Mucosa of stomach (tissue), 1 donor: Measurements from ENCODE around the gene SLC12A8.

Experiments
- H3K27me3 ChIP-seq: one replicate; pipeline ENCODE4 v1.7.0; 2013; ENCODE audit warnings: mild to moderate bottlenecking, low read length; ENCODE audit not compliant: control insufficient read depth, insufficient read depth
- H3K36me3 ChIP-seq: one replicate; pipeline ENCODE4 v1.7.0; 2013; ENCODE audit warnings: low read length; ENCODE audit not compliant: control insufficient read depth, insufficient read depth
- H3K4me1 ChIP-seq: one replicate; pipeline ENCODE4 v1.7.0; 2013; ENCODE audit warnings: mild to moderate bottlenecking, low read length; ENCODE audit not compliant: control insufficient read depth, insufficient read depth
- H3K4me3 ChIP-seq: one replicate; pipeline ENCODE4 v1.7.0; 2013; ENCODE audit warnings: low read length
- H3K9ac ChIP-seq: one replicate; pipeline ENCODE4 v1.7.0; 2013; ENCODE audit warnings: mild to moderate bottlenecking, low read length, moderate library complexity
- H3K9me3 ChIP-seq: one replicate; pipeline ENCODE4 v1.7.0; 2013; ENCODE audit warnings: mild to moderate bottlenecking, low read length, moderate library complexity; ENCODE audit not compliant: control insufficient read depth
- donor health status: Pancreatic carcinoma.

Gene SLC12A8

DNA sequence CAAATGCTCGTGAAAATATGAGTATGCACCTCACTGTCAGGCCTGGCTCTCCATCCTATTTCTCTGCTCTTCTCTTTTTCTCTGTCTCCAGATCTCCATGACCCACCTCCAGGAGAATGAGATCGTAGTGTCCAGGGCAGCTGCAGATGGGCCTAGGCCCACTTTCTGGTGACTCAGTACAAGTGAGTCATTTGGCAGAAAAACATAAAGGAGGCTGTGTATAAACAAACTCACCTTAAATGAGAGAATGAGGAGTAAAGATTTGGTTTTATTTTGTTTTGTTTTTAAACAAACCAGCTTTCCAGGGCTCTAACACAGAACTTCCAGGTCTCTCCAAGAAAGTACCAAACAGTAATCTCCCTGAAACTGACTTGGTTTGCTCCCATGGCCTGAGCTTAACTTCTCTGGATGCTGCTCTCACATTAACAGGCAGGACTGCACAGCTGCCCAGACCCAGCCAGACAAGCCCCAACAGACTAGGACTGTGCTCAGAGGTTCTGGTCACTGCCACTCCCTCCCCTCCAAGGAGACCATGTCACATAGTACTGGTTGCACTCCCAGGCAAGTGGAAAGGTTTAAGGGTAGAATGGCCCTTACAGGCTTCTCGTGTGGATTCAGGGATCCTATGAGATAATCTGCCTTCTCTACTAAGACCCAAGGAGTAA is 155.2 kb downstream of the SLC12A8 start:
- peaks cover 4% of the 10 kb centered on the region for H3K27me3 ChIP-seq
- H3K4me1 ChIP-seq: peaks cover 13% of the 10 kb centered on the region
- no peaks in the 10 kb centered on the region for H3K36me3 ChIP-seq
- no peak overlapping the region for H3K9ac ChIP-seq
- no peak overlapping the region for H3K4me3 ChIP-seq
- H3K9me3 ChIP-seq: no peaks in the 10 kb centered on the region

DNA sequence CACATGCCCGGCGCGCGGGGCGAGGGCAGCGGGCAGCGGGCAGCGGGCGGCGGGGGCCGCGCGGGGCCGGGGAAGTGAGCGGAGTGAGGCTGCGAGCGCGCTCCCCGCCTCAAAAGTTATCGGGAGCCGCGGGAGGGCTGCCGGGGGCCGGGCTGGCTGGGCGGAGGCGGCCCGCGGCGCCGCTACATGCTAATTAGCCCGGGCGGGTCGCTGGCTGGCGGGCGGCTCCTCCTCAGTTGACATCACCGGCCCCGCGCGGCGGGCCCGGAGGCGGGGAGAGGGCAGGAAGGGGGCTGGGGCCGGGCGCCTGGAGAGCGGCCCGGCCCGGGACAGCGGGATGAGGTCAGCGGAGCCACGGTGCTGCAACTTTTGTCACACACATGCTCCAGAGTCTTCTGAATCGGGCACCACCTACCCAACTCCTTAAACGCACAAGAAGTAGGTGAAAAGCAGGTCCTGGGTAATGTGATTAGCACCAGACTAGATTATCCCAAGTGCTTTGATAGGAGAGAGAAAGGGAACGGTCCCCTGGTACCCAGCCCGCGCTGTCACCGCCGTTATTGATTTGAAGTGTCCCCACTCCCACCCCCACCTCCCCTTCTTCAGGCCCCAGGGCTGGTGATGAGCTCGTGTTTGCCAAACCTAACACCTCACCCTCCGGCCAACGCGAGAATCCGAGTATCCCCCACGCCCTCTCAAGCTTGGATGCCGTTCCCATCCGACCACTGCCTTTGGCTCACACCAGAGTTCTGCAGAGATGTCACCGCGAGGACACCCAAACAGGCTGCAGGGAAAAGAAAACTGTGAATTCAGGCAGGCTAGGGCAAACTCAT is 156.4 kb downstream of the SLC12A8 start, which contains the start of gene HEG1:
HEG1 (minus strand) TSS at position 85 of the 833 bp plus-strand sequence. CDS start 107 bp downstream, outside the sequence.
- no peaks in the 10 kb centered on the region for H3K27me3 ChIP-seq
- no peaks in the 10 kb centered on the region for H3K36me3 ChIP-seq
- H3K4me3 ChIP-seq: peak within 1 kb of the TSS; percentile 26
- H3K9me3 ChIP-seq: no peaks in the 10 kb centered on the region
- peaks cover 17% of the 10 kb centered on the region for H3K4me1 ChIP-seq
- peak within 1 kb of the TSS; percentile 61 for H3K9ac ChIP-seq

DNA sequence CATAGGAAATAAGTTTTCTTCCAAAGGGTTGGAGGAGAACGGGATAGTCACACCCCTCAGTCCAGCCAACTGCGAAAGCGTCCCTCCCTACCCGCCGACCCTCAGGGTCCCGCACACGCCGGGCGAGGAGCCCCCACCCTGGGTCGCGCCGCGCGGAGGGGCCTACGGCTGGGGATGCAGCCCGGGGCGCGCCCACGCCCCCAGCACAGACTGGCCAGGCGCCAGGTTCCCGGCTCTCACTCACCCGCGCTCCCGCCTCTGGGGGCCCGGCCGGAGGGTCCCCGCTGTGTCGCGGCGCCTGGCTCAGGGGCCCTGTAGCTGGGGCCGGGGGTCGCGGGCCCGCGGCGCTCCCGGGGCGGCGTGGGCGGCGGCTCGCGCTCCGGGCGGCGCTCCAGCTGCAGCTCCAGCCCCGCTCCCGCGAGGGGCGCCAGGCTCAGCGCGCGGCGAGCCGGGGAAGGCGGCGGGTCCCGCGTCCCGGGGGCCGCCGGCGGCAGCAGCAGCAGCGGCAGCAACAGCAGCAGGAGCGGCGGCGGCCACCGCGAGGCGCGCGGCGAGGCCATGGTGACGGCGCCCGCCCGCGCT is 157.1 kb downstream of the SLC12A8 start:
- Histone ChIP-seq H3K9ac (peak overlapping the region; percentile 61), H3K4me1 (peaks cover 17% of the 10 kb centered on the region), H3K27me3 (no peaks in the 10 kb centered on the region), H3K9me3 (no peaks in the 10 kb centered on the region), H3K4me3 (peak overlapping the region; percentile 26), H3K36me3 (no peaks in the 10 kb centered on the region)

DNA sequence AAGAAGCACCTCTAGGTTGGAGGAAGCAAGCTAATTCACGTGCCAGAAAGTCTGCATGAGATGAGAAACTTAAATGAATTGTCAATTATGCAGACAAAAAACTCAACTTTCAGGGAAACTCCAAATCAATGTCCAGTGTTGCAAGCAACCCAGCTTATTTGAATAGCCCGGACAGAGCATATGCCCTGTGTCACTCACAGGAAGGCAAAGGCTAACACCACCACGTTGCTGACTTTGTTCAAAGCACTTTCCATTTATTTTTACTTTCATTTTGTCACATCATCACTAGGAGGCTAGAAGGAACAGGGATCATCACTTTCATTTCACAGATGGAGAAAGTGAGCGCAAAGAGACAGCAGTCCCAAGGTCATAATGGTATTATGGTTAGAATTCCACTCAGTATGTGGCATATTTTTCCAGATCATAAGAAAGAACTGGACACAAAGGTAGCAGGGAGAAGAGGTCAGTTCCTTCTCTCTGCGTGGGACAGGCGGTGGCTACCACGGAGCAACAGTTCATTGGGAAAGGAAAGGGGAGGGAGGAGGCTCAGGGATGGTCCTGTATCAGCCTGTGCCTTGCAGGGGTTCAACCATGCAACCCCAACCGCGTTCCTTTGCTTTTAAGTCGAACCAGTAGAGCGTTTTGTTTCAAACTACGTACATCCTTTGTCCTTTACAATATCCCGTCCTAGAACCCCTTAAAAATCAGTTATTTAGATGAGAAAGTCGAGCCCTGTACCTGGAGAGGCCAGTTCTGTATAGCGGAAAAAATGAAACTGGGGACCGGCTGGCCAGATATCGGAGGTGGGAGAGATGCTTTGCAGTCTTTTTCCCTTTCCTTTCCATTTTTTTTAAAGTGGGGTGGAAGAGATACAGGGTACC is 157.9 kb downstream of the SLC12A8 start:
- Histone ChIP-seq H3K4me1 (peaks cover 17% of the 10 kb centered on the region), H3K9me3 (no peaks in the 10 kb centered on the region), H3K36me3 (no peaks in the 10 kb centered on the region), H3K9ac (peak overlapping the region; percentile 61), H3K4me3 (peak overlapping the region; percentile 26), H3K27me3 (no peaks in the 10 kb centered on the region)

DNA sequence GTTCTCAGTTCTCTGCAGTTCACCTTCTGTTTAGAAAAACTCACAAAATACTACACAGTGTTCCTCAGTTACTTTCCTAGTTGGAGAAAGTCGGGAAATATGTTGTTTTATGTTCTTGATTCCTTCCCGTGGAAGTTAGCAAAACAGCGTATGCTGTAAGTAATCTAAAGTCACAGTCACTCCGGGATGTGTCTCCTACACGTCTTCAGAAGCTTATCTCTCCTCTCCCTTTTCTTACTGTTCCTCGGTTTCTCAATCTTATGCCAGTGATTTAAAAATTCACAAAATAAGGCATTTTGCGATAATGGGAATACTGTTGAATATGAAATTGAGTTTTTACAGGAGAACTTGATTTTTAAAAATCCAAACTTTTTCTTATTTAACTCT is 158.5 kb downstream of the SLC12A8 start:
- Histone ChIP-seq H3K9ac (no peak overlapping the region), H3K4me1 (peaks cover 17% of the 10 kb centered on the region), H3K9me3 (no peaks in the 10 kb centered on the region), H3K4me3 (no peak overlapping the region), H3K27me3 (no peaks in the 10 kb centered on the region), H3K36me3 (no peaks in the 10 kb centered on the region)

DNA sequence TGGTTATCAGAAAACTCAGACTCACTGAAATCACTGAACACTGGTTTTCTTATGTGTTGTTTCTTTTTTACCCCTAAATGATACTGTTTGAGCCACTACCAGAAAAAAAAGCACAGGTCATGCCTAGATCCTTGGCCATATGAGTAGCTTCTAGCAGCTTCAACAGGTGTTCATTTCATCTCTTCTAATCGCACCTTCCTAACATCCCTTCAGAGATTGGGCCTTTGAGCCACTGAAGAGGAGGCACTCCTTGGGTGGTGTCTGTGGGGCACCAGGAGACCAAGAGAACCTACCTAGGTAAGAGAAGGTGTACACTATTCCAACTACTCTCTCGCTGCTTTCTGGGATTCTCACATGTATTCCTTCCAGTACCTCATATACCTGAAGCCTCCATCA is 159.2 kb downstream of the SLC12A8 start:
- no peaks in the 10 kb centered on the region for H3K9me3 ChIP-seq
- no peak overlapping the region for H3K4me3 ChIP-seq
- H3K4me1 ChIP-seq: peaks cover 17% of the 10 kb centered on the region
- H3K36me3 ChIP-seq: no peaks in the 10 kb centered on the region
- no peak overlapping the region for H3K9ac ChIP-seq
- H3K27me3 ChIP-seq: no peaks in the 10 kb centered on the region

DNA sequence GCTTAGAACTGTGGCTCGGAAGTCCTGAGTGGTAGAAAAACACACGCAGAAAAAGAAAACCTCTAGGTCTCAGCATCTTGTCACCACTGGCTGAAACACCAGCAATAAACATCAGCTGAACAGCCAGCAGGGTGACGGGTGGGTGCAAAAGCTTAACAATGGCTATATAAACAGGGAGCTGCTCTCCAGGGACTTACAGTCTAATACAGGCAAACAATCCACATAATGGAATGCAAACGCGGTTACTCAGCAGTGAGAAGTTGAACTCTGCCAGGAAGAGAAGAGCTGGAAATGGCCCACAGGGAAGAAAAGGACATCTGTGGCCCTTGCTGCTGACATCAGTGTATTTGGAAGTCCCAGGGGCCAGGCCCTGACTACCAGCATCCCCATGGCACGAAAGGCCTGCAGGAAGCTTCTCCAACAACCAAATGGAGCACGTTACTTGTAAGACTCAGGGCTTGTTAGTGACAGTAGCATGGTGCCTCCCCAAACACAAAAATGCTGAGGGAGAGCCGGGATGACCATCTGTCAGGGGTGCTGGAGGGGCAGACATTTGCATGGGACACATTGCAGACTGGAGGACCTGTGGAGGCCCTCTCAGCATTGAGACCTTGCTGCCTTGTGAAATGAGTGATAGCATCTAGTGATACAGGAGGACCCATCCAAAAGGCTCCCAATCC is 159.8 kb downstream of the SLC12A8 start:
- H3K4me1 ChIP-seq: peaks cover 17% of the 10 kb centered on the region
- H3K36me3 ChIP-seq: no peaks in the 10 kb centered on the region
- no peaks in the 10 kb centered on the region for H3K27me3 ChIP-seq
- H3K9ac ChIP-seq: no peak overlapping the region
- no peak overlapping the region for H3K4me3 ChIP-seq
- H3K9me3 ChIP-seq: no peaks in the 10 kb centered on the region

DNA sequence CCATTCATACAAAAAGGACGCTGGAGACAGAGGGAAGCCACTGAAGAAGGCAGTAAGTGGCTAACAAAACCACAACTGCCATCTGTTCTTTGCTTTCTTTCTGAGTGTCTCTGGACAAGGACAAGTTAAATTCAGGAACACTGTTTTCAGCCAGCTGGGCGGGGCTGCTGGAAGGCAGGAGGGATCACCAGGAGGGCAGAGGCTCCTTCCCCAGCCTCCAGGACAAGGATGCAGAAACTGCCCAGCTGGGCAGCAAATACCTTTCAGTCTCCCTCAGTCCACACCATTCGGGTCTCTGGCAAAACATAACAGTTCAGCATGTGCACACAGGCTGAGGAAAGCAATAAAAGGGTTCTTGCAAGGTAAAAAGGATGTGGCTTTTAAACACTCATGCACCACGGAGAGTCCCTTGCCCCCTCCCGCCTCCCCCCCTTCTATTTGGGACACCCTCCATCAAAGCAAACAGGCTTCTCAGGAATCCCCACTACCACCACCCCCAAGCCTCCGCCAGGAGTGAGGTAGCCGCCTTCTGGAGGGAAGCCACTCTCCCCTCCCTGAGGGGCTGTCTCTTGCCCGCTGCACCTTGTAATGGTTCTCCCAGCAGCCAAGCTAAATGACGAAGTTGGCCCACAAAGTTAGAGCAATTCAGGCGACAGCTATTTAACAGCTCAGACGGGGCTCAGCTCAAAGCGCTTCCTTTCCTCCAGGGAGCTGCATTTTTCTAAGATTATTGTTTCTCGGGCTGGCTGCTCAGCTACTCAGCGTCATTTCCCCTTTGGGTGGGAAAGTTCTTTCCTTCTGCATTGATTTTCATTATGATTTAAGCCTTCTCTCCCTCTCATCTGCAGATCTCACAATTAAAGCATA is 160.6 kb downstream of the SLC12A8 start:
- H3K27me3 ChIP-seq: no peaks in the 10 kb centered on the region
- no peaks in the 10 kb centered on the region for H3K9me3 ChIP-seq
- H3K36me3 ChIP-seq: no peaks in the 10 kb centered on the region
- H3K4me3 ChIP-seq: no peak overlapping the region
- H3K4me1 ChIP-seq: peaks cover 17% of the 10 kb centered on the region
- no peak overlapping the region for H3K9ac ChIP-seq

DNA sequence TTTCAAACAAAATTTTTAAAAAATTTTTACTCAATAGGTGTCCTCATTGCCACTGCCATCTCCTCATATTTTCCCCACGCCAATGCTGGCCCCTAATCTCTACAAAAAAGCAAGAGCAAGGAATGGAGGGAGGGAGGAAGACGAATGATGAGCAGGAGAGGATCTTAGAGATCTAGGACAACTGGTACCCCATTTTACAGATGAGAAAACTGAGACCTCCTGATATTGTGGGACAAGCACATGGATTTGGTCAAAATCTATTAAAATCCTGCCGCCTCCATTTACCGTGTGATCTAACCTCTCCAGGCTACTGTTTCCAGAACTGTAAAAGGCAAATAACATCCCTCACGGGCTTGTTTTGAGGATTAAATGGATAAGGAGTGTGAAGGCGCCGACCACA is 161.3 kb downstream of the SLC12A8 start:
- H3K36me3 ChIP-seq: no peaks in the 10 kb centered on the region
- no peaks in the 10 kb centered on the region for H3K27me3 ChIP-seq
- no peak overlapping the region for H3K9ac ChIP-seq
- H3K4me3 ChIP-seq: no peak overlapping the region
- peaks cover 13% of the 10 kb centered on the region for H3K4me1 ChIP-seq
- no peaks in the 10 kb centered on the region for H3K9me3 ChIP-seq

DNA sequence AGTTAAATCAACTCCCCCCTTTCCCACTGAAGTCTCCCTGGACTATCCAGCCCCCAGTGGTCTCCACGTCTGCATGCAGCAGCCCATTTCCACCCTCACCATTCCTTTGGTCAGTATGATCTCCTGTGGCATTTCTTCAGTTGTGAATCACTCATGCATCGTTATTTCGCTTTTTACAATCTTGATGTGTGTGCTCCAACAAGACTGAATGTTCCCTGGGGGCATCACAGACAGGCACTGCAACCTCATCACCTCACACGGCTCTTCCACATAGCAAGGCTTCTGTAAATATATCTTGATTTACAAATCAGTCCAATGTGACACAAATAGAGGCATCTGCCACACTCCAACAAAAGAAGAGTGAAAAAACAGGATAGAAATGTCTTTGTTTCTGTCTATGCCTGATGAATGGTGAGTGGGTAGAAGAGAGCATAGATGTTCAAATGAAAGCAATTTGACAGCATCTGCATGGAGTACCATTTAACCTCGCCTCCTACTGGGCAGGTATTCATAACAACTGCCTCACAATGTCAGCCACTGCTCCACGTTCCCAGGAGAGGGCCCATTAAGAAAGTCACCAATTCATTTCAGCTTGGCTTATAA is 162.0 kb downstream of the SLC12A8 start:
- no peak overlapping the region for H3K4me3 ChIP-seq
- H3K27me3 ChIP-seq: no peaks in the 10 kb centered on the region
- H3K9ac ChIP-seq: no peak overlapping the region
- H3K9me3 ChIP-seq: no peaks in the 10 kb centered on the region
- H3K4me1 ChIP-seq: peaks cover 11% of the 10 kb centered on the region
- no peaks in the 10 kb centered on the region for H3K36me3 ChIP-seq
